Measurements from ENCODE around the gene NUDT5. TPM values are rescaled to one million over a fixed set of nuclear protein-coding genes. Genes with fewer than 3 reads are reported as not detected.

Gene NUDT5
- total and polyA plus RNA-seq, 2 of the 8 experiments (the other 6 are each of a cell fraction or from before 2014, with no cell fraction given), result 130 to 134 TPM

GRCh38 chr10:12129222-12130111, 66.2 kb downstream of the NUDT5 start, which contains the start of gene SEC61A2 (continued):
- TF ChIP-seq CEBPB (IDR thresholded peaks at IDR 0.05; ENCODE audit: low read depth, low read length) (no peak), FOSL1 (IDR thresholded peaks at IDR 0.05; ENCODE audit: insufficient read depth, low read depth, low read length) (no peak), RFX5 (IDR thresholded peaks at IDR 0.05; ENCODE audit: borderline replicate concordance, low read depth, low read length) (no peak), PHF8 (conservative IDR thresholded peaks at IDR 0.05; ENCODE audit: low read depth, low read length) (peak; percentile 80), TCF12 (IDR thresholded peaks at IDR 0.05; ENCODE audit: low read depth, low read length) (no peak), HDAC2 (IDR thresholded peaks at IDR 0.05; ENCODE audit: borderline replicate concordance in 1 of 2, low read depth in 2 of 2, low read length in 2 of 2) (no peak), POLR2A (IDR thresholded peaks at IDR 0.05; ENCODE audit: control extremely low read depth in 1 of 2, low read depth in 2 of 2, low read length in 2 of 2) (no peak; a peak in 2 of 3 replicates), POLR2AphosphoS5 (IDR thresholded peaks at IDR 0.05; ENCODE audit: low read depth, low read length) (no peak; the same call in 1 of the 2 replicates), CTCF (IDR thresholded peaks at IDR 0.05; ENCODE audit: control extremely low read depth in 1 of 3, insufficient read depth in 1 of 3, low read depth in 1 of 3, low read length in 3 of 3) (no peak), POU5F1 (IDR thresholded peaks at IDR 0.05; ENCODE audit: low read depth, low read length) (no peak), CTBP2 (IDR thresholded peaks at IDR 0.05; ENCODE audit: borderline replicate concordance, insufficient read depth, insufficient read length, low read length) (no peak), GABPA (IDR thresholded peaks at IDR 0.05; ENCODE audit: borderline replicate concordance, insufficient read depth, low read length) (no peak), SIN3A (conservative IDR thresholded peaks at IDR 0.05 in 1 of 2, IDR thresholded peaks at IDR 0.05 in 1 of 2; ENCODE audit: low read depth in 1 of 2, low read length in 2 of 2) (no peak; a peak in 1 of 4 replicates), KDM5A (IDR thresholded peaks at IDR 0.05; ENCODE audit: low read length) (no peak), RXRA (IDR thresholded peaks at IDR 0.05; ENCODE audit: insufficient read depth, low read depth, low read length) (no peak), ATF3 (IDR thresholded peaks at IDR 0.05; ENCODE audit: insufficient read depth, low read depth, low read length) (no peak), RBBP5 (IDR thresholded peaks at IDR 0.05; ENCODE audit: borderline replicate concordance, low read depth, low read length) (peak; percentile 85), KDM4A (IDR thresholded peaks at IDR 0.05; ENCODE audit: low read depth, low read length, severe bottlenecking) (peak; percentile 89), CBX5 (IDR thresholded peaks at IDR 0.05; ENCODE audit: low read depth, low read length) (no peak), SP4 (IDR thresholded peaks at IDR 0.05; ENCODE audit: low read length) (no peak)

Measured in H1 (cell line).